ENCODE results near the gene CKLF. TPM values are rescaled to one million over a fixed set of nuclear protein-coding genes. Genes with fewer than 3 reads are reported as not detected.
"Not testable (repeated sequence)": the region's sequence is repeated elsewhere in the genome, so short reads cannot be mapped to it uniquely, and the experiment has no call there.

The CKLF gene
- polyA plus RNA-seq (ENCODE audit: insufficient read length in 3 of 3) = 10 to 100 TPM; 34.5 to 46.5 (median 46.4) TPM

- DNase-seq (ENCODE audit: low read depth in 3 of 3, low spot score in 2 of 3) = peak; percentile 84 to 88 (median 88)
These were observed at the start of gene CKLF for GRCh38 chr16:66552286-66553177. CKLF (plus strand) TSS chr16:66552576; CDS start chr16:66552716, 140 bp downstream.

- no peak for DNase-seq (ENCODE audit: low read depth in 3 of 3, low spot score in 2 of 3)
These were observed 49.3 kb upstream of the CKLF start for GRCh38 chr16:66503030-66503429.

GRCh38 chr16:66503612-66504011 lies 48.8 kb upstream of the CKLF start:
- DNase-seq (ENCODE audit: low read depth in 3 of 3, low spot score in 2 of 3) = no peak

GRCh38 chr16:66507731-66508239 lies 44.6 kb upstream of the CKLF start:
- DNase-seq (ENCODE audit: low read depth in 3 of 3, low spot score in 2 of 3) = no peak

GRCh38 chr16:66508248-66508913 lies 44.0 kb upstream of the CKLF start:
- DNase-seq (ENCODE audit: low read depth in 3 of 3, low spot score in 2 of 3) = no peak

GRCh38 chr16:66508914-66509496 lies 43.4 kb upstream of the CKLF start:
- DNase-seq (ENCODE audit: low read depth in 3 of 3, low spot score in 2 of 3) = no peak

- DNase-seq (ENCODE audit: low read depth in 3 of 3, low spot score in 2 of 3) = no peak
These were observed 42.8 kb upstream of the CKLF start for GRCh38 chr16:66509576-66509975.

GRCh38 chr16:66510298-66510697 lies 42.1 kb upstream of the CKLF start:
- DNase-seq (ENCODE audit: low read depth in 3 of 3, low spot score in 2 of 3) = no peak

GRCh38 chr16:66510711-66511601 lies 41.4 kb upstream of the CKLF start:
- DNase-seq (ENCODE audit: low read depth in 3 of 3, low spot score in 2 of 3) = no peak

- DNase-seq (ENCODE audit: low read depth in 3 of 3, low spot score in 2 of 3) = no peak
These were observed 40.6 kb upstream of the CKLF start for GRCh38 chr16:66511602-66512271.

GRCh38 chr16:66512272-66513110 lies 39.9 kb upstream of the CKLF start:
- no peak for DNase-seq (ENCODE audit: low read depth in 3 of 3, low spot score in 2 of 3)

- no peak for DNase-seq (ENCODE audit: low read depth in 3 of 3, low spot score in 2 of 3)
These were observed 39.2 kb upstream of the CKLF start for GRCh38 chr16:66513111-66513723.

- DNase-seq (ENCODE audit: low read depth in 3 of 3, low spot score in 2 of 3) = not testable (repeated sequence)
These were observed 38.0 kb upstream of the CKLF start for GRCh38 chr16:66514391-66514790.

- not testable (repeated sequence) for DNase-seq (ENCODE audit: low read depth in 3 of 3, low spot score in 2 of 3)
These were observed 37.3 kb upstream of the CKLF start for GRCh38 chr16:66514980-66515595.

GRCh38 chr16:66515596-66516508 lies 36.5 kb upstream of the CKLF start:
- no peak for DNase-seq (ENCODE audit: low read depth in 3 of 3, low spot score in 2 of 3)

- DNase-seq (ENCODE audit: low read depth in 3 of 3, low spot score in 2 of 3) = no peak
These were observed 35.9 kb upstream of the CKLF start for GRCh38 chr16:66516509-66516807.
